HG02973 (cell line): ENCODE data around the gene CNKSR3.
A peak's percentile ranks its signal among the peaks of the same experiment; 100 is the strongest.

Experiments
- ATAC-seq: cut with Tn5 transposase; IDR thresholded peaks from one replicate; pipeline ENCODE4 v1.9.1; 2021; ENCODE audit warnings: moderate library complexity; ENCODE audit not compliant: unreplicated experiment

The CNKSR3 gene

DNA sequence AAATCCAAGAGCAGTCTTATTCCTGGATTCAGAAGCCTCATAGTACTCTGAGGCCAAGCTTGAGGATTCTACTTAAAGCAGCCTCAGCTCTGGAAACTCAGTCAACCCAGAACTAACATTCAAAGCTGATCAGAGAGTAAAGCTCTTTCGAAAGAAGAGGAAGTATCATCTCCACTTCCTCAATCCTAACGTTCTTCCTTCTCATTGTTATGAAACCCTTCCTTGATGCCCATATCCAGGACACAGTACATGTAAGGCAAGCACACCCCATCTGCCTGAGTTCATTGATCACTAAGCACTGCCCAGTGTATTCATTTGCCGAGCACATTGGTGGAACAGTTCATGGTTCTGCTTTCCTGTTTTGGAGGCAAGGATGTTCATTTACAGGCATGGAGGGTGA, 153.8 kb downstream of the CNKSR3 start, which contains the start of gene IPCEF1:
TSS of gene IPCEF1 (minus strand) at position 114 of the 400 bp plus-strand sequence. CDS start 90,856 bp downstream, outside the sequence.
- peak; percentile 27 for ATAC-seq

GRCh38 chr6:154356113-154356512, 154.4 kb downstream of the CNKSR3 start:
- ATAC-seq = no peak

DNA sequence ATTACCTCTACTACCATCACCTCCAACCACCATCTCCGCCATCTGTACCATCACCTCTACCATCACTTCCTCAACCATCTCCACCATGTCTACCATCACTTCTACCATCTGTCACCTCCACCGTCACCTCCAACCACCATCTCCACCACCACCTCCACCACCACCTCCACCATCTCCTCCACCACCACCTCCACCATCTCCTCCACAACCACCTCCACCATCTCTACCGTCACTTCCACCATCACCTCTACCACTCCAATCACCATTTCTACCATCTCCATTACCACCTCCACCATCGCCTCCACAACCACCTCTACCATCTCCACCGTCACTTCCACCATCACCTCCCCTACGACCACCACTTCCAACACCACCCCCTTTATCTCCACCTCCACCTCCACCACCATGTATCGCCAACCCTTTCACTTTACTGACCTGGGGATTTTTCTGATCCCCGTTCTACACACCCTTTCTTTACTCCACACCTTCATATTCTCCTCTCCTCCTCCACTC, 156.2 kb downstream of the CNKSR3 start:
- no peak for ATAC-seq

DNA sequence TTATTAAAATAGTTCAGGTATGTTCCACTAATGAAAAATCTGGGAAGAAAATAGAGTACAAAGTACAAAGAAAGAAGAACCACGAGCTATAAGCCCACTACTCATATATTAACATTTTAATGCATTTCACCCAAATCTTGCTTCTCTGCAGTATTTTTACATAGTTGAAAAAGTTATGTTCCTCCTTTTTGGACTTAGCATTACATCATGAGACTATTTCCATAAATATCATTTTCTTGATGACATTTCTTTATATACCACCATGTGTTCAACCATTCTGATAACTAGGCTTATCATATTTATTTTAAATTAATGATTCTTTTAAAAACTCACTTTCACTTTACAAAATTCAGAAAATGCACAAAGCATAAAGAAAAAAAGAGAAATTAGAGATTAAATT, 156.9 kb downstream of the CNKSR3 start:
- ATAC-seq = no peak

DNA sequence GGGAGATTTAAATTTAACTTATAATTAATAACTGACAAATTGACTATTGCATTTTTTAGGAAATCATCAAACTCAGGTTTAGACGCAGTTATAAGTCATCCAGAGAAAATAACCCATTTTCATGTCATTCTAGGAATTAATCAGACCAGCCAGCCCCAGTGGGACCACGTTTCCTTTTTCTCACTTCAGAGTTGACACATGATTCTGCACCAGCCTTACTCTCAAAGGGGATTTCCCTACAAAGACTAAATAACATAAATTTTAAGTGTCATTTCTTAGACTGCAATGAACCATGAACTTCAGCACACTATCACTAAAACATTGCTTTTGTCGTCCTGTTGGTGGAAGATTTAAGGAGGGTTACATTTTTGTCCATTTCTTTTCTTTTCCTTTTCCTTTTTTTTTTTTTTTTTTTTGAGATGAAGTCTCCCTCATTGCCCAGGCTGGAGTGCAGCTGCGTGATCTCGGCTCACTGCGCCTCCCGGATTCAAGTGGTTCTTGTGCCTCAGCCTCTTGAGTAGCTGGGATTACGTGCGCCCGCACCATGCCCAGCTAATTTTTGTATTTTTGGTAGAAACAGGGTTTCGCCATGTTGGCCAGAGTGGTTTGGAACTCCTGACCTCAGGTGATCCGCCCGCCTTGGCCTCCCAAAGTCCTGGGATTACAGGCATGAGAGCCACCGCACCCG, 157.4 kb downstream of the CNKSR3 start:
- peak; percentile 64 for ATAC-seq

DNA sequence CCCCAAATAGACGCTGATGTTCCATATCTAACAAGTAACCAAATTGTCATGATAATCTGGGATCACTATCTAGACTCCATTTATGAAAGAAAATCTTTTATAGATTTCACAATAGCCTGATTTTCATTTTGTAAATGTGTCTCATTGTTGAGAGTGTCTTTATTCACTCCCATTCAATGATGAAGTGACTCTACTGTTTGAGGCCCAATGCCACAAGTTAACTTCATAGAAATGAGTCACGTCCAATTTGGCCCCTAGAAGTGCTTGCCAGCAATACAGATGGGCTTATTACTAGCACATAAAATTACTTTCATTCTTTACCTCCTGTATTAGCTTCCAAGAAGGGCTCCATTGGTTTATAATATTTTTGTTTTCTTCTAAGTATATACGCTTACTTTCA, 160.2 kb downstream of the CNKSR3 start:
- no peak for ATAC-seq

DNA sequence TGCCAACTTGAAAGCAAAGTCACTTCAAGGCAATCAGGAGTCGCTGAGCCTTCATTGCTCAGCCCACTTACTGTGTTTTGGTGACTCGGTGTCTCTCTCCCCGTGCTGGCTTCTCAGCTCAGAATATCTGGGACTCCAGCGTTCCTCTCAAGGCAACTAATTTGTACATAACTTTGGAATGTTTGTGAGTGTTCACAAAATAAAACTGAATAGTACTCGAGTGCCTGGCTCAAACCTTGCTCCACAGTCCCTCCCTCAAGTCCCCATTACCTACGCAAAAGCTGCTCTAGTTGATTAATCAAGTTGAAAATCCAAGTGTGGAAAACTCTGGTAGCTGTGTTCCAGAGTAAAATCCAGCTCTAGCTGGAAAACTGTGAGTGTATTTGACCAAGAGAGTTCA, 162.5 kb downstream of the CNKSR3 start:
- no peak for ATAC-seq

DNA sequence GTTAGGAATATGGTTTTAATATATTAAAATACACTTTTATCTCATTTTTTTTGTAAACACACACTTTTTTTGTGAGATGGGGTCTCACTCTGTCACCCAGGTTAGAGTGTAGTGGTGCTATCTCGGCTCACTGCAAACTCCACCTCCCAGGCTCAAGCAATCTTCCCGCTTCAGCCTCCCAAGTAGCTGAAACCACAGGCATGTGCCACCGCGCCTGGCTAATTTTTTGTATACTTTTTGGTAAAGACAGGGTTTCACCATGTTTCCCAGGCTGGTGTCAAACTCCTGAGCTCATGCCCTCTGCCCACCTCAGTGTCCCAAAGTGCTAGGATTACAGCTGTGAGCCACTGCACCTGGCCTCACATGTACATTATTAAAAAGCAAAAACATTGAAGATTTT, 164.7 kb downstream of the CNKSR3 start:
- no peak for ATAC-seq

DNA sequence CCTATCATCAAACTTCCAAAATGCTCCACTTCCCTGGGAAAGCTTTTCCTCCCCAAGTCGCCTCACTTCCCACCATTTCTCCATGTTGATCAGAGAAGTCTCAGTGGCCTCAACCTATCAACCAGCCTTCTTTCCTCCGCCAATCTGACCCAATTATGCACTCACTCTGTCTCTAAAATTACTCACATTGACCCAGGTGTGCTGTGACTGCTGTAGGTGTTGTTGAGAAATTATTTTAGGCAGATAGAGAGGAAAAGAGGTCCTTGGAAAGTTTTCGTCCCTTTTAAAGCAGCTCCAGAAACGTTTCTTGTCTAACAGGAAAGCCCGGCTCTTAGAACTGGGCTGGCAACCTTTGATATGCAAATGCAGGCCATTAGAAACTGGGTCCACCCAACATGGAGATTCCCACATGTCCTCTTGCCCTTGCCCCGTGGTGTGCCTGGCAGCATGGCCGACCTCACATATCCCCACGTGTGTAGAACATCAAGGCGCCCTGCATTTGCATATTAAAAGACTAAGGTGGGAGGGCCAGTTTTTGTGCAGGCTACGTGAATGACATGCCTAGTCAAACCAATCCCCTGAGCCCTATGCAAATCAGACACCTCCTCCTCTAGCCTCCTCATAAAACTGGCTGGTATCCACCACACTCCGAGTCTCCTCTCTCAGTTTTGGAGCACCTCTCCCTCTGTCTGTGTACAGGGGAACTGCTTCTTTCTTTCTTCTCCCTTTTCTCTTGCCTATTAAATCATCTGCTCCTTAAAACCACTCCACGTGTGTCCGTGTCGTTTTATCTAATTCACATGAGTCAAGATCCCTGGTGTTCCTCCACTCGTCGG, 166.8 kb downstream of the CNKSR3 start:
- no peak for ATAC-seq

DNA sequence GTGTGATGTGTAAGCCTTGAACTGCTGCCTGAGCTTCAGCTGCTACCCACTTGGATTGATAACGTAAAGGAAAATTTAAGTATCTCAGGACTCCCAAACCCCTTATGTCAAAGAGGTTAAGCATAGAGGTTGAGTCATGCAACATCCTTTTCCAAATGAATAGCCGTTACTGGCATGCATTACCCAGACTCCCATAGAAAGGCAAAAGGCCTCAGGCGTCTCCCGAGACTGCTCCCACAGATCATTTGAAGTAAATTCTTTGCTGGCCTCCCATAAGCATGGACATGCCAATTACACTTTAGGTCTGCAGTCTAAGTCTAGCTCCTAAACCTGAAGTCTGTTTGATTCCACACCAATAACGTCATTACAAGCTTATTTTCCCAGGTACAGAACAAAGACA, 168.6 kb downstream of the CNKSR3 start:
- no peak for ATAC-seq

- no peak for ATAC-seq
These were observed 169.1 kb downstream of the CNKSR3 start for GRCh38 chr6:154341336-154341735.
